Prostate gland (tissue), 2 donors: ENCODE data around the gene POLA1. TPM values are rescaled to one million over a fixed set of nuclear protein-coding genes. Genes with fewer than 3 reads are reported as not detected.

Source experiments
- DNase-seq: peaks from one replicate; pipeline ENCODE4 v3.0.0-alpha.2; 2019; ENCODE audit warnings: low spot score
- H3K27ac ChIP-seq, 2 donors: fragments of 200-600 bp; sonication (generic); 2 replicates each; pipeline ENCODE4 v1.5.1; 2017 to 2019
- H3K27me3 ChIP-seq: fragments of 200-600 bp; sonication (generic); replicated peaks from 2 replicates; pipeline ENCODE4 v1.5.1; 2019; ENCODE audit not compliant: insufficient read depth
- H3K36me3 ChIP-seq, 2 donors: fragments of 200-600 bp; sonication (generic); 1 replicate in 1 of 2; 2 replicates in 1 of 2; pipeline versions ENCODE4 v1.5.1 to v1.8.1; 2017 to 2019
- H3K4me1 ChIP-seq: fragments of 200-600 bp; sonication (generic); replicated peaks from 2 replicates; pipeline ENCODE4 v1.5.1; 2019
- H3K4me3 ChIP-seq, 2 donors: fragments of 200-600 bp; sonication (generic); 2 replicates each; pipeline ENCODE4 v1.5.1; 2017 to 2019
- H3K9me3 ChIP-seq: fragments of 200-600 bp; sonication (generic); 2 replicates; pipeline ENCODE4 v1.5.1; 2017
- POLR2A ChIP-seq: fragments of 450-650 bp; IDR thresholded peaks from one replicate; pipeline ENCODE4 v1.6.1; 2016; ENCODE audit warnings: antibody characterized with exemption, mild to moderate bottlenecking
- POLR2AphosphoS5 ChIP-seq: sonication (generic); formaldehyde crosslinking; IDR thresholded peaks from one replicate; pipeline ENCODE4 v1.6.1; 2017; ENCODE audit warnings: antibody characterized with exemption
- WGBS: methylation state at CpG from one replicate; pipeline ENCODE4 v1.1.5; 2018; 5-methylcytosine and 5-hydroxymethylcytosine counted together
- intact Hi-C: fragments of 100-400 bp; cut with DNase I; formaldehyde crosslinking; loops from one replicate; pipeline ENCODE4 v1.14.2; 2022
- total RNA-seq, 2 donors: library from RNA; depleted of rRNA; stranded (reverse); fragments of >200 nt; gene quantifications; one replicate each; pipeline ENCODE4 v1.1.0, GENCODE V29; 2016
- TF ChIP-seq, protein P1 (sequence below), 4 experiments: fragments of 200-600 bp in 2 of 4; fragments of 450-650 bp in 2 of 4; sonication (generic) in 2 of 4; IDR thresholded peaks; 1 replicate in 3 of 4; 2 replicates in 1 of 4; pipeline ENCODE4 v1.5.1; 2016 to 2019; ENCODE audit warnings: antibody characterized with exemption in 4 of 4, mild to moderate bottlenecking in 2 of 4, moderate library complexity in 2 of 4

Gene POLA1, protein sequence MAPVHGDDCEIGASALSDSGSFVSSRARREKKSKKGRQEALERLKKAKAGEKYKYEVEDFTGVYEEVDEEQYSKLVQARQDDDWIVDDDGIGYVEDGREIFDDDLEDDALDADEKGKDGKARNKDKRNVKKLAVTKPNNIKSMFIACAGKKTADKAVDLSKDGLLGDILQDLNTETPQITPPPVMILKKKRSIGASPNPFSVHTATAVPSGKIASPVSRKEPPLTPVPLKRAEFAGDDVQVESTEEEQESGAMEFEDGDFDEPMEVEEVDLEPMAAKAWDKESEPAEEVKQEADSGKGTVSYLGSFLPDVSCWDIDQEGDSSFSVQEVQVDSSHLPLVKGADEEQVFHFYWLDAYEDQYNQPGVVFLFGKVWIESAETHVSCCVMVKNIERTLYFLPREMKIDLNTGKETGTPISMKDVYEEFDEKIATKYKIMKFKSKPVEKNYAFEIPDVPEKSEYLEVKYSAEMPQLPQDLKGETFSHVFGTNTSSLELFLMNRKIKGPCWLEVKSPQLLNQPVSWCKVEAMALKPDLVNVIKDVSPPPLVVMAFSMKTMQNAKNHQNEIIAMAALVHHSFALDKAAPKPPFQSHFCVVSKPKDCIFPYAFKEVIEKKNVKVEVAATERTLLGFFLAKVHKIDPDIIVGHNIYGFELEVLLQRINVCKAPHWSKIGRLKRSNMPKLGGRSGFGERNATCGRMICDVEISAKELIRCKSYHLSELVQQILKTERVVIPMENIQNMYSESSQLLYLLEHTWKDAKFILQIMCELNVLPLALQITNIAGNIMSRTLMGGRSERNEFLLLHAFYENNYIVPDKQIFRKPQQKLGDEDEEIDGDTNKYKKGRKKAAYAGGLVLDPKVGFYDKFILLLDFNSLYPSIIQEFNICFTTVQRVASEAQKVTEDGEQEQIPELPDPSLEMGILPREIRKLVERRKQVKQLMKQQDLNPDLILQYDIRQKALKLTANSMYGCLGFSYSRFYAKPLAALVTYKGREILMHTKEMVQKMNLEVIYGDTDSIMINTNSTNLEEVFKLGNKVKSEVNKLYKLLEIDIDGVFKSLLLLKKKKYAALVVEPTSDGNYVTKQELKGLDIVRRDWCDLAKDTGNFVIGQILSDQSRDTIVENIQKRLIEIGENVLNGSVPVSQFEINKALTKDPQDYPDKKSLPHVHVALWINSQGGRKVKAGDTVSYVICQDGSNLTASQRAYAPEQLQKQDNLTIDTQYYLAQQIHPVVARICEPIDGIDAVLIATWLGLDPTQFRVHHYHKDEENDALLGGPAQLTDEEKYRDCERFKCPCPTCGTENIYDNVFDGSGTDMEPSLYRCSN (N-terminal part only)
- total RNA-seq: 10 to 100 TPM; 11.9 to 12.2 TPM

DNA sequence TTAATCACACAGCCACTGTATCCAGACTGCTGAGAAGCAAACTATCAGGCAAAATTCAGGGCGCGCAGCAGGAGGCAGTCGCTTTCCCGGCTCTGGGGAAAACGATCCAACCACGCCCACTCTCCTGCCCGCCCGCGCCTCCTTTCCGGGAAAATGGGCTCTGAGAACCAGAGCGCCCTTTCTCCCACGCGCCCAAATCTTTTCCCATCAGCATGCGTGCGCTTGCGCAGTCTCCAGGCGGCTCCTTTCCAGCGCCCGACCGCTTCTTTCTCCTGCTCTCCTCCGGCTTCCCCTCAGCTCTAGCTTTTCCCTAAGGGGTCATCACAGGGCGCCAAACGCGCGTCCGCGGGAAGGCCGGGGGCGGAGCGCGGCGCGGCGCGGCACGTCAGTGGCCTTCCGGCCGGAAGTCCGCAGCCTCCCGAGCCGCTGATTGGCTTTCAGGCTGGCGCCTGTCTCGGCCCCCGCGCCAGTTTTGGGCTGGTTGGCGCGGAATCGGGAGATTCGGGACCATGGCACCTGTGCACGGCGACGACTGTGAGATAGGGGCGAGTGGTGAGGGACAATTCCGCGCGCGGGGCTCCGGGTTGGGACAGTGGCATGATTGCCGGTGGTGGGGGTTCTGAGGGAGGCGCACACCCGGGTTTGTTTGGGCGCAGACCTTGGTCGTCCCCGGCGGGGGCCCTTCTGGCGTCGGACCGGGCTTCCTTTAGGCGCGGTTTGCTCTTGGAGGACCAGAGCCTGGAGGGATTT, at the start of gene POLA1:
POLA1 (plus strand) TSS at position 466 of the 750 bp plus-strand sequence; CDS start at position 510, 44 bp downstream.
- DNase-seq: peak; percentile 82
- H3K9me3 ChIP-seq: no peaks in the 10 kb centered on the region
- 1% methylated on average over 41 of the region's 70 CpGs for WGBS
- TF ChIP-seq, protein P1, sequence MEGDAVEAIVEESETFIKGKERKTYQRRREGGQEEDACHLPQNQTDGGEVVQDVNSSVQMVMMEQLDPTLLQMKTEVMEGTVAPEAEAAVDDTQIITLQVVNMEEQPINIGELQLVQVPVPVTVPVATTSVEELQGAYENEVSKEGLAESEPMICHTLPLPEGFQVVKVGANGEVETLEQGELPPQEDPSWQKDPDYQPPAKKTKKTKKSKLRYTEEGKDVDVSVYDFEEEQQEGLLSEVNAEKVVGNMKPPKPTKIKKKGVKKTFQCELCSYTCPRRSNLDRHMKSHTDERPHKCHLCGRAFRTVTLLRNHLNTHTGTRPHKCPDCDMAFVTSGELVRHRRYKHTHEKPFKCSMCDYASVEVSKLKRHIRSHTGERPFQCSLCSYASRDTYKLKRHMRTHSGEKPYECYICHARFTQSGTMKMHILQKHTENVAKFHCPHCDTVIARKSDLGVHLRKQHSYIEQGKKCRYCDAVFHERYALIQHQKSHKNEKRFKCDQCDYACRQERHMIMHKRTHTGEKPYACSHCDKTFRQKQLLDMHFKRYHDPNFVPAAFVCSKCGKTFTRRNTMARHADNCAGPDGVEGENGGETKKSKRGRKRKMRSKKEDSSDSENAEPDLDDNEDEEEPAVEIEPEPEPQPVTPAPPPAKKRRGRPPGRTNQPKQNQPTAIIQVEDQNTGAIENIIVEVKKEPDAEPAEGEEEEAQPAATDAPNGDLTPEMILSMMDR (IDR thresholded peaks at IDR 0.05): peak in 1 of 4 experiments; percentile 20
- no peak for TF ChIP-seq POLR2A
- peak; percentile 85 for TF ChIP-seq POLR2AphosphoS5
- no peaks in the 10 kb centered on the region for H3K36me3 ChIP-seq
- H3K4me3 ChIP-seq: peak within 1 kb of the TSS; percentile 49 to 51
- intact Hi-C loops: no loop called here
- no peaks in the 10 kb centered on the region for H3K4me1 ChIP-seq
- peak within 1 kb of the TSS; percentile 60 to 69 for H3K27ac ChIP-seq
- no peaks in the 10 kb centered on the region for H3K27me3 ChIP-seq

DNA sequence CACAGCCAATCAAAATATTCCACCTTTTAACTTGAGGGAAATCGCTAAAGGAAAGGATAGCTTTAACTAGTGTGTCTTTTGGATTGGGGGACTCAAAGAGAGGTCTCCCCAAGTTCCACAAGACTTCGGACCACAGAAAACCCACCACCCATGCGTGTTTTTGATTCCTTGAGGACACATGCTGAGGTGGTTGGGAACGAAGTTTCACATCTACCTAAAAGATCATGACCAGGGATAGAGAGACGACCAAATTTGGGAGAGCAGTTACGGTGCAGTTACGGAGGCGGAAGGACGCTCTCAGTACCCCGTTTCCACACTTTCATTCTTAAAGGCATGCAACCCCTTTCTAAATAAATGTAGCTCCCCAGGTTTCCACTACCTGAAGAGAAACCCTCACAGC, 47.7 kb upstream of the POLA1 start:
- WGBS: 3% methylated on average over 10 of the region's 10 CpGs
- H3K9me3 ChIP-seq: no peaks in the 10 kb centered on the region
- intact Hi-C loops: no loop called here
- no peak overlapping the region for H3K27ac ChIP-seq
- no peaks in the 10 kb centered on the region for H3K36me3 ChIP-seq
- DNase-seq: no peak
- H3K4me3 ChIP-seq: no peak overlapping the region
- TF ChIP-seq, protein P1 (IDR thresholded peaks at IDR 0.05): no peak
- no peak for TF ChIP-seq POLR2AphosphoS5
- no peak for TF ChIP-seq POLR2A
- no peaks in the 10 kb centered on the region for H3K27me3 ChIP-seq
- H3K4me1 ChIP-seq: no peaks in the 10 kb centered on the region

DNA sequence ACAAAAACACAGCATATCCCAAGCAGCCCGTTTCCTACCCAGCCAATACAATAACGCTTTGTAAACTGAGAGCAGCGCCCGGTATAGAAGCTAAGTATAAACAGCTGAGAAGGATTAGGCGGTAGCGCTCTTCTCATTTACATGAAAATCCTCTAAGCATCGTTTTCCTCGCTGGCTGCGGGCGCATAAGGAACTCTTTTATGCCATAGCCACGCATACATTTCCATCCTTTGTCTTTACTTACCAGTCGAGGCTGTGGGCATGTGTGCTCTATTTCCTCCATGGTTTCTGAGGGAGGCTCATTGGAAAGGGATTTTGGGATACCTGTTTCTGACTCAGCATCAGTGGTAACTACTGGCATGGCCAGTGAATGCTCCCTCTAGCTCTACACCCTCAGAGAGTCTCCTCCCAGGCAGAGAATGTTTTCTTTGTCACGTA, 47.0 kb upstream of the POLA1 start:
- Histone ChIP-seq H3K4me1 (no peaks in the 10 kb centered on the region), H3K9me3 (no peaks in the 10 kb centered on the region), H3K27me3 (no peaks in the 10 kb centered on the region), H3K36me3 (no peaks in the 10 kb centered on the region), H3K27ac (no peak overlapping the region), H3K4me3 (no peak overlapping the region)
- intact Hi-C loops: no loop called here
- WGBS: 0% methylated on average over 13 of the region's 13 CpGs
- DNase-seq: no peak
- TF ChIP-seq POLR2AphosphoS5 (no peak), POLR2A (no peak)
- TF ChIP-seq, protein P1 (IDR thresholded peaks at IDR 0.05): no peak
